ENCODE measurements around the gene YLPM1. TPM values are rescaled to one million over a fixed set of nuclear protein-coding genes. Genes with fewer than 3 reads are reported as not detected.

YLPM1 gene
- polyA plus RNA-seq, 3 donors, result 2.9 to 19.2 (median 6.2) TPM

GRCh38 chr14:74800780-74801179 is 37.7 kb downstream of the YLPM1 start:
- no peak overlapping the region for H3K27ac Mint-ChIP-seq
- Histone ChIP-seq H3K27me3 (ENCODE audit: control insufficient read depth in 2 of 2, insufficient read depth in 2 of 2, low read length in 2 of 2) (no peaks in the 10 kb centered on the region), H3K36me3 (replicated peaks in 1 of 2; ENCODE audit: control insufficient read depth in 1 of 2, insufficient read depth in 2 of 2, low read length in 2 of 2) (peaks cover 70 to 91% of the 10 kb centered on the region in 2 donors), H4K20me1 (ENCODE audit: insufficient read depth, low read length) (peaks cover 7% of the 10 kb centered on the region), H3K4me3 (replicated peaks in 1 of 3; ENCODE audit: low read depth in 2 of 3, low read length in 3 of 3) (no peak overlapping the region), H3K4me2 (replicated peaks; ENCODE audit: extremely low read depth, low read length, poor library complexity, severe bottlenecking) (no peak overlapping the region), H3K79me2 (ENCODE audit: insufficient read depth, low read length) (peaks cover 4% of the 10 kb centered on the region), H2AFZ (ENCODE audit: insufficient read depth, low read depth, low read length, poor library complexity, severe bottlenecking) (no peak overlapping the region), H3K27ac (ENCODE audit: low read depth in 1 of 2, low read length in 2 of 2) (no peak overlapping the region), H3K4me1 (ENCODE audit: control insufficient read depth in 1 of 2, insufficient read depth in 2 of 2, low read length in 2 of 2) (no peaks in the 10 kb centered on the region), H3K9ac (ENCODE audit: insufficient read depth, low read length, poor library complexity, severe bottlenecking) (no peak overlapping the region), H3K9me3 (replicated peaks in 1 of 2; ENCODE audit: control insufficient read depth in 1 of 2, insufficient read depth in 1 of 2, low read length in 2 of 2) (no peaks in the 10 kb centered on the region)
- H3K9me3 Mint-ChIP-seq, result no peaks in the 10 kb centered on the region
- peaks cover 55 to 84% of the 10 kb centered on the region in 2 donors for H3K36me3 Mint-ChIP-seq
- H3K4me3 Mint-ChIP-seq, result no peak overlapping the region
- WGBS (ENCODE audit: insufficient coverage), result no CpG with 5 or more reads among the region's 3 CpGs
- no peaks in the 10 kb centered on the region for H3K27me3 Mint-ChIP-seq (ENCODE audit: low read depth in 3 of 3)
- no peaks in the 10 kb centered on the region for H3K4me1 Mint-ChIP-seq
- DNase-seq, result no peak
- TF ChIP-seq CTCF (IDR thresholded peaks at IDR 0.05), result no peak
- intact Hi-C loops (cut with micrococcal nuclease), result no loop called here

DNA sequence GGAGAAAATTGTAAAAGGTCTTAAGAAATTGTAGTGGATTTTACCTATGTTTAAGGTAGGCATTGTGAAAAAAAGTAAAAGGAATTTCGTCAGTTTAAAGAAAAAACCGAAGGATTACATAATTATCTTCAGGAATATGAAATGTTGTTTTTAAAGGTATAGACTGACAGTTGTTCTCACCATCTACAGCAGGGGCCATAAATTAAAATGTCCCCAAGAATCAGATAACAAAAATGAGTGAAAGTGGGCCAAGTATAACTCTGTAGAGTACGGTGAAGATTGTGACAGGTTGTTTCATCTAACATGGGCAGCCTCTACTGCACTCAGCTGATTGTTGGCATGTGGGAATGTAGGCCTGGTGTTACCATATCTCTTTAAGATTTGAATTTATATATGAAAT is 38.3 kb downstream of the YLPM1 start:
- no peak for TF ChIP-seq CTCF (IDR thresholded peaks at IDR 0.05)
- no peak overlapping the region for H3K27ac ChIP-seq (ENCODE audit: low read depth in 1 of 2, low read length in 2 of 2)
- H3K4me1 ChIP-seq (ENCODE audit: control insufficient read depth in 1 of 2, insufficient read depth in 2 of 2, low read length in 2 of 2), result no peaks in the 10 kb centered on the region
- H2AFZ ChIP-seq (ENCODE audit: insufficient read depth, low read depth, low read length, poor library complexity, severe bottlenecking), result no peak overlapping the region
- no CpG with 5 or more reads among the region's 3 CpGs for WGBS (ENCODE audit: insufficient coverage)
- Mint-ChIP-seq H3K36me3 (peaks cover 52 to 82% of the 10 kb centered on the region in 2 donors), H3K9me3 (no peaks in the 10 kb centered on the region), H3K27ac (no peak overlapping the region), H3K4me1 (no peaks in the 10 kb centered on the region), H3K4me3 (no peak overlapping the region), H3K27me3 (ENCODE audit: low read depth in 3 of 3) (peaks cover 0 to 2% (median 0%) of the 10 kb centered on the region in 3 donors)
- peaks cover 7% of the 10 kb centered on the region for H4K20me1 ChIP-seq (ENCODE audit: insufficient read depth, low read length)
- no peak overlapping the region for H3K9ac ChIP-seq (ENCODE audit: insufficient read depth, low read length, poor library complexity, severe bottlenecking)
- intact Hi-C loops (cut with micrococcal nuclease), result no loop called here
- no peak overlapping the region for H3K4me3 ChIP-seq (replicated peaks in 1 of 3; ENCODE audit: low read depth in 2 of 3, low read length in 3 of 3)
- no peak overlapping the region for H3K4me2 ChIP-seq (replicated peaks; ENCODE audit: extremely low read depth, low read length, poor library complexity, severe bottlenecking)
- H3K9me3 ChIP-seq (replicated peaks in 1 of 2; ENCODE audit: control insufficient read depth in 1 of 2, insufficient read depth in 1 of 2, low read length in 2 of 2), result no peaks in the 10 kb centered on the region
- peaks cover 64 to 89% of the 10 kb centered on the region in 2 donors for H3K36me3 ChIP-seq (replicated peaks in 1 of 2; ENCODE audit: control insufficient read depth in 1 of 2, insufficient read depth in 2 of 2, low read length in 2 of 2)
- H3K27me3 ChIP-seq (ENCODE audit: control insufficient read depth in 2 of 2, insufficient read depth in 2 of 2, low read length in 2 of 2), result no peaks in the 10 kb centered on the region
- no peak for DNase-seq
- H3K79me2 ChIP-seq (ENCODE audit: insufficient read depth, low read length), result peaks cover 4% of the 10 kb centered on the region
